Activated CD4-positive, alpha-beta T cell treated with anti-CD3 and anti-CD28 coated beads, Interleukin-2, amount 50 U/mL, for 24 hours (primary cell): Measurements from ENCODE around the gene PRPF40B.

Source experiments
- DNase-seq, 2 donors: peaks; one replicate each; pipeline ENCODE4 v3.0.0-alpha.2; 2020; ENCODE audit warnings: low read depth in 1 of 2, low spot score in 1 of 2

The PRPF40B gene

DNA sequence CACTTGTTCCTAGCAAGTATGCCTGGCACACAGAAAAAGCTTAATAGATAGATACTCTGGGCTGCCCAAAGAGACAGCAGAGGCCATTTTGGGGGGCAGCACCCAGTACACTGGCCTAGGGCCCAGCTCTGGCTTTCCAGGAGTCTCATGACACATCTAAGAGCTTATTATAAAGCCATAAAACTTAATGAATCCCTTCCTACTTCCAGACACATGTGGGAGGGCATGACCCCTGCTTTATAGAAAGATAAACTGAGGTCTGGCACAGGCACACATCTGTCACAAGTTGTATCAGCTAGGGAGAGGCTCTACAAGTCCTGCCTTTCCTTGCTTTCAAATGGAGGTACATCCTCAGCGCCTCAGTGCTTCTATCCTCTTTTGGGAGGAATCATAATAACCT, 56.7 kb downstream of the PRPF40B start:
- DNase-seq, result no peak

DNA sequence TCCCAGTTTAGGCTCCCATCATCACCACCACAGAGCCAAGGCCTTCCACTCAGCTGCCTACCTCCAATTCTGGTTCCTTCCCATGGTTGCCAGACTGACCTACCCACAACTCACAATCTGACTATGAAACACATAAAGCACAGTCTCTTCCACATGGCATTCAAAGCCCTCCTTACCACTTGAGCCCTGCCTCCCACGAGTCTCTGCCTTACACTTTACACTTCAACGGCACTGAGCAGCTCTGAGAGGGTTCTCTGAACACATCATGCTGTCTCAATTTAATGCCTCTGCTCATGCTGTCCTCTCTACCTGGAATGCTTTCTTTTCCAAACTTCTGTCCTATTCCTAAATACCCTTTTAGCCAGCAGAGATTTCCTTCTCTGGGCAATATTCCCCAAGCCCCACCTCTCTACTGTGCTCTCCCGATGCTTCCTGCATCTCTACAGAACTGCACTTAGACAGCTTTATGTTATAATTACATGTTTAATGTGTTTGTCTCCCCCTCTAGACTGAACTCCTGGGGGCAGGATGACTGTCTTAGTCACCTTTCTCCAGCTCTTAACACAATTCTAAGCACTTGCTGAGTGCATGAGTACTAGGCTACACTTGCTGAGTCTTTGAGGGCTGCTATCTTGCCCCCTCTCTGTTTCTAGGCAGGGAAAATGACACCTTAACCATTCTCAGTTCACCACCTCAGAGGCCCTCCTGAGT, 60.4 kb downstream of the PRPF40B start:
- no peak for DNase-seq

DNA sequence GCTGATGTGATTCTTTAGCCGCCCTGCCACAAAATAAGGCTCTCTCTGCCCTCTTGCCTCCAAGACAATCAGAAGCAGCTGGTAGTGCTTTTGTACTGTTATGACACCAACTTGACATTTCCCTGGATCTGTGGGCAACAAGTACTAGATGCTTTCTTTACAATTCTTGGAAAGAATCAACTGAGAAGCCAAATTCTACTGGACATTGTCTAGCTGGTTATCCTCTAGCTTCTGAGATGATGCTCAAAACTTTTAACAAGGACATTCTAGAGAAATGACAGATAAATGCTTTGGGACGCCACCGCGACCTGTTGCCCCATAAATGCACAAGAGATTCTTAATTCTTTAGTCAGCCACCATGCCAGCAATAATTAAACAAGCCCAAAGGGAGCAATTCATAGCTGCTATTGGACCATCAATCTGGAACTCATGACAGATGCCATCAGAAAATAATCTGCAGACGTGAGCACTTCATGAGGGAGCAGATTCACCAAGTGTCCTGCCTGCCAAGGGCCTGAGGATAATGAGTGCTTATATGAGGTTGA, 61.0 kb downstream of the PRPF40B start:
- DNase-seq, result no peak

DNA sequence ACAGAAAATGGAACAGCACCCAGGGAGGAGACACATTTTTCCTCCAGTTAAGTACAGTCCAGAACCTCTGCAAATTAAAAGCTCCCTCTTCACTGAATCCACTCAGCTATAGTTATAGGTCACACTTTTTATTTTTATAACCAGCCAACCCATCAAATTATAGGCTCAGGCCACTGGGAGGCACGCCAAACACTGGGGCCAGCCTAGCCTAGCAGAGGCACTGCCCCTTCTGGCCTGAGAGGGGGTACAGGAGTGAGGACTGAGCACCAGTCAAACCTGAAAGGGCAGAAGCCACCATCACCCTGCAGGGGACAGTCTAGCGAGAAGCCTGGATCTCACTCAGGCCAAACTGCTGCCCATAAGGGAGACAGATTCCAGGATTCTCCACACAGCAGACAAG, 64.6 kb downstream of the PRPF40B start:
- no peak for DNase-seq

DNA sequence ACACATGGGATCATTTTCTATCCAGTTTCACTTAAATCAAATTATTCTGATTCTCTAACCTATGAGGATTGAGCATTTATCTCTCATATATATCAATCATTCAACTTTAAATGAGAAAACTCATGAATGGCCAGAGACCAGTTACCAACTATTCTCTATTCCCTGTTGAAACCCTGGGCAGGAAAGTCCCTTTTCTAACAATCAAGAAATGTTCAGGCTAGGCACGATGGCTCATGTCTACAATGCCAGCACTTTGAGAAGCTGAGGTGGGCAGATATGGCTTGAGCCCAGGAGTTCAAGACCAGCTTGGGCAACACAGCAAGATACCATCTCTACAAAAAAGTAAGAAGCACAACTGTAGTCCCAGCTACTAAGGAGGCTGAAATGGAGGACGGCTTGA, 65.9 kb downstream of the PRPF40B start:
- no peak for DNase-seq

DNA sequence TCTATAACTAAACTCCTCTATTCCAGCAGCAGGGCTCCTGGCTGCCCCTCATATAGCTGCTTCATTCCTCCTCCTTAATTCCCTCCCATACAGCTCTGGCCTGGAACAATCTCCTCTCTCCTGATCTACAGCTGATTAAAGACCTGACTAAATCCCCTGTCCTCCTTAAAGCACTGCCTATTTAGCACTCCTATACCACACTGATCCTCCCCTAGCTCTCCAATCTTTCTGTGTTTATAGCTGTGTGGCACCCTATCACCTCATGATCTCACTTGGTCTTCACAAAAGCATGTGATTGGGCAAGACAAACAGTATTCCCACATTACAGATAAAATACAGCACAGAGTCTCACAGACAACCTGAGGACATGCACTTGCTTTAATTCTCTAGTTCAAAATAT, 66.4 kb downstream of the PRPF40B start:
- DNase-seq, result no peak

DNA sequence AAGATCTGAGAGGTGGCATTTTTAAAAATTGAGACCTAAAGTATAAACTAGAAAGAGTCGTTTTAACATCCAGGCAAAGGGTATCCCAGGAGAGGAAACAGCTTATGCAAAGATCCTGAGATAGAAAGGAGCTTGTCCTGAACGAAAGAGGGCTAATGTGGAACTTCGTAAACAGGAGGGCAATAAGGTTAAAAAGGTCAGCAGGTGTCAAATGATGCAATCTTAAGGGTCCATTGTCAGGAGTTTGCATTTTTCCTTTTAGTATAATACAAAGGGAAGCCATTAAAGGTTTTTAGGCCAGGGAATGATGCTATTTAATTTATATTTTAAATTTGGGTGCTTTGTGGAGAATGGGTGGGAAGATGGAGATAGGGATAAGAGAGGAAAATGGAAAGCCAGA, 69.5 kb downstream of the PRPF40B start:
- no peak for DNase-seq

DNA sequence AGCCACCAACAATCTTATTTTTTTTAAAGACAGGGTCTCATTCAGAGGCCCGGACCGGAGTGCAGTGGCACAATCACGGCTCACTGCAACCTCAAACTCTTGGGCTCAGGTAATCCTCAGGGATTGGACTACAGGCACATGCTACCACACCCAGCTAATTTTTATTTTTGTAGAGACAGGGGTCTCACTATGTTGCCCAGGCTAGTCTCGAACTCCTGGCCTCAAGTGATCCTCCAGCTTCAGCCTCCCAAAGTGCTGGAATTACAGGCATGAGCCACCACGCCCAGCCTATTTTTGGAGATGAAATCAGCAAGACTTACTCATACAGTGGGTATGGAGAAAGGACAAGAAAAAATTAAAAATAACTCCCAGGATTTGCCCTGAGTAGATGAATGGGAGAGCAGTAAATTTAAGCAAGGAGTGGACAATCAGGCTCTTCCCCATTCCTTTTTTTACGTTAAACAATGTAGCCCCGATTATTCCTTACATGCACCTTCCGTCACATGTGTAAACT, 70.6 kb downstream of the PRPF40B start:
- no peak for DNase-seq
